Measurements from ENCODE around the gene PEX14. TPM values are rescaled to one million over a fixed set of nuclear protein-coding genes. Genes with fewer than 3 reads are reported as not detected.

Gene PEX14
- total and polyA plus RNA-seq, 9 of the 15 experiments (the other 6 are each of a cell fraction or from before 2014, with no cell fraction given) = 2.6 to 45.7 (median 22.7) TPM

DNA sequence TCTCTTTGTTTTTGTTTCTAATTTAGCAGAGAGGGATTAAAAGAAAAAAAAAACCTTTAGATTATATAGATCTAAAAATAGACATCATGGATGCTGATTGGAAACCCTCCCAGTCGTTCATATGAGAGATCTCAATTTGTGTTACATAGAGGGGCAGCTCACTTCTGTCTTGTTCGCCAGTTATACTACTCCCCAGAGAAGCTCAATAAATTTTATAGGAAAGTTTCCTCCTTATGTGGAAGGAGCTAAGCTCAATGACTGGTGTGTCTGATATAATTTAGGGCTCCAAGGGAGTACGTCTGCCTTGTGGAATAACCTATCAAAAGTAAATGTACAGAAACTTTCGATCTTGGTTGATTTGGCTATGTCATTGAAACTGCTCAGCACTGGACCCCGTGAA is 117.6 kb downstream of the PEX14 start (continued):
- TF ChIP-seq ZBTB7A (IDR thresholded peaks at IDR 0.05; ENCODE audit: borderline replicate concordance, control insufficient read depth, low read depth, low read length) (no peak), ZSCAN29 (IDR thresholded peaks at IDR 0.05) (no peak), ZEB2 (IDR thresholded peaks at IDR 0.05) (no peak), CHD4 (IDR thresholded peaks at IDR 0.05; ENCODE audit: insufficient read depth, insufficient replicate concordance, low read depth, low read length, poor library complexity, severe bottlenecking) (no peak), ERF (CRISPR knock-in tag; IDR thresholded peaks at IDR 0.05) (no peak)

DNA sequence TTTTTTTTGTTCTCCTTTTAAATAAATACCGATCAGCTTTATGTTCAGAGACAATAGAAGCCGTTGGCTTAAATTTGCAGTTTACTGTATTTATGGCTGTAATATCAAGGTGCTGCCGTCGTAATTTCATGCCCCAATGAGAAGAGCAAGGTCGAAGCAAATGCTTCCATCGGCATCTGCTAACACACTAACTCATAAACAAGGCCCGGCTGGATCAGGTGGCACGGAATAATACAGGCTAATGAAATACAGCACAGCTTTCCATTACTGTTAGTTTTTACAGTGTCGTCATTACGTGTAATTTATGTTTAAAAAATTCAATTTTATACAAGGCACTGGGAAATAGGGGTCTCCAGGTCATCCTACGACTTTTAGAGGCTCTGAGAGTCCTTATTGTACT is 119.0 kb downstream of the PEX14 start:
- no peak overlapping the region for H3K4me2 ChIP-seq (ENCODE audit: insufficient read depth, low read length)
- no peak overlapping the region for H3K9ac ChIP-seq (ENCODE audit: insufficient read depth in 1 of 2, low read depth in 2 of 2, low read length in 2 of 2)
- H2AFZ ChIP-seq (ENCODE audit: low read depth, low read length) = no peak overlapping the region
- no peaks in the 10 kb centered on the region for H3K9me3 ChIP-seq (replicated peaks; ENCODE audit: control insufficient read depth, insufficient read depth, low read depth, low read length)
- WGBS (ENCODE audit: insufficient coverage, low coverage, missing lambda C conversion rate) = 84% methylated on average over 11 of the region's 11 CpGs
- H3K27ac ChIP-seq (ENCODE audit: extremely low read depth, low read depth, low read length) = no peak overlapping the region
- DNase-seq (ENCODE audit: extremely low read depth in 1 of 4, low spot score in 3 of 4) (no peak), ATAC-seq (no peak), FAIRE-seq (no peak)
- in situ Hi-C loops (cut with MboI) = loop anchor here (10.0 kb wide), 1 partner anchor 271 kb away; no protein-coding TSS in a partner anchor
- ChIA-PET CTCF (ENCODE audit: low intra/inter-chr PET ratio) (no interaction called here), POLR2A (no interaction called here)
- no peaks in the 10 kb centered on the region for H3K27me3 ChIP-seq (ENCODE audit: control insufficient read depth in 2 of 2, insufficient read depth in 2 of 2, low read length in 2 of 2)
- no peaks in the 10 kb centered on the region for H4K20me1 ChIP-seq (replicated peaks; ENCODE audit: control insufficient read depth, insufficient read depth, low read length)
- BruUV-seq (replicated peaks) = no TSS peak
- H3K79me2 ChIP-seq (ENCODE audit: control insufficient read depth, insufficient read depth, low read length) = no peaks in the 10 kb centered on the region
- intact Hi-C loops (cut with micrococcal nuclease) = no loop called here
- H3K9me1 ChIP-seq (ENCODE audit: control insufficient read depth, insufficient read depth, low read length) = no peaks in the 10 kb centered on the region
- H3K36me3 ChIP-seq (ENCODE audit: control insufficient read depth, insufficient read depth, low read length) = peaks cover 2% of the 10 kb centered on the region; the same call in 1 of the 3 replicates
- H3K4me3 ChIP-seq = no peak overlapping the region
- H3K4me1 ChIP-seq (replicated peaks in 1 of 2; ENCODE audit: control insufficient read depth in 2 of 2, insufficient read depth in 2 of 2, low read length in 2 of 2) = no peaks in the 10 kb centered on the region
- TF ChIP-seq, protein P1, sequence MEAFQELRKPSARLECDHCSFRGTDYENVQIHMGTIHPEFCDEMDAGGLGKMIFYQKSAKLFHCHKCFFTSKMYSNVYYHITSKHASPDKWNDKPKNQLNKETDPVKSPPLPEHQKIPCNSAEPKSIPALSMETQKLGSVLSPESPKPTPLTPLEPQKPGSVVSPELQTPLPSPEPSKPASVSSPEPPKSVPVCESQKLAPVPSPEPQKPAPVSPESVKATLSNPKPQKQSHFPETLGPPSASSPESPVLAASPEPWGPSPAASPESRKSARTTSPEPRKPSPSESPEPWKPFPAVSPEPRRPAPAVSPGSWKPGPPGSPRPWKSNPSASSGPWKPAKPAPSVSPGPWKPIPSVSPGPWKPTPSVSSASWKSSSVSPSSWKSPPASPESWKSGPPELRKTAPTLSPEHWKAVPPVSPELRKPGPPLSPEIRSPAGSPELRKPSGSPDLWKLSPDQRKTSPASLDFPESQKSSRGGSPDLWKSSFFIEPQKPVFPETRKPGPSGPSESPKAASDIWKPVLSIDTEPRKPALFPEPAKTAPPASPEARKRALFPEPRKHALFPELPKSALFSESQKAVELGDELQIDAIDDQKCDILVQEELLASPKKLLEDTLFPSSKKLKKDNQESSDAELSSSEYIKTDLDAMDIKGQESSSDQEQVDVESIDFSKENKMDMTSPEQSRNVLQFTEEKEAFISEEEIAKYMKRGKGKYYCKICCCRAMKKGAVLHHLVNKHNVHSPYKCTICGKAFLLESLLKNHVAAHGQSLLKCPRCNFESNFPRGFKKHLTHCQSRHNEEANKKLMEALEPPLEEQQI (IDR thresholded peaks at IDR 0.05) = no peak
- TF ChIP-seq ZNF184 (CRISPR knock-in tag; IDR thresholded peaks at IDR 0.05) = no peak
- TF ChIP-seq KAT7 (CRISPR knock-in tag; IDR thresholded peaks at IDR 0.05; ENCODE audit: borderline replicate concordance) = no peak
- no peak for TF ChIP-seq CXXC5 (CRISPR knock-in tag; IDR thresholded peaks at IDR 0.05)
- no peak for TF ChIP-seq MTA3 (IDR thresholded peaks at IDR 0.05; ENCODE audit: borderline replicate concordance)
- no peak for TF ChIP-seq ZNF121 (CRISPR knock-in tag; conservative IDR thresholded peaks at IDR 0.05)
- TF ChIP-seq, protein P2, sequence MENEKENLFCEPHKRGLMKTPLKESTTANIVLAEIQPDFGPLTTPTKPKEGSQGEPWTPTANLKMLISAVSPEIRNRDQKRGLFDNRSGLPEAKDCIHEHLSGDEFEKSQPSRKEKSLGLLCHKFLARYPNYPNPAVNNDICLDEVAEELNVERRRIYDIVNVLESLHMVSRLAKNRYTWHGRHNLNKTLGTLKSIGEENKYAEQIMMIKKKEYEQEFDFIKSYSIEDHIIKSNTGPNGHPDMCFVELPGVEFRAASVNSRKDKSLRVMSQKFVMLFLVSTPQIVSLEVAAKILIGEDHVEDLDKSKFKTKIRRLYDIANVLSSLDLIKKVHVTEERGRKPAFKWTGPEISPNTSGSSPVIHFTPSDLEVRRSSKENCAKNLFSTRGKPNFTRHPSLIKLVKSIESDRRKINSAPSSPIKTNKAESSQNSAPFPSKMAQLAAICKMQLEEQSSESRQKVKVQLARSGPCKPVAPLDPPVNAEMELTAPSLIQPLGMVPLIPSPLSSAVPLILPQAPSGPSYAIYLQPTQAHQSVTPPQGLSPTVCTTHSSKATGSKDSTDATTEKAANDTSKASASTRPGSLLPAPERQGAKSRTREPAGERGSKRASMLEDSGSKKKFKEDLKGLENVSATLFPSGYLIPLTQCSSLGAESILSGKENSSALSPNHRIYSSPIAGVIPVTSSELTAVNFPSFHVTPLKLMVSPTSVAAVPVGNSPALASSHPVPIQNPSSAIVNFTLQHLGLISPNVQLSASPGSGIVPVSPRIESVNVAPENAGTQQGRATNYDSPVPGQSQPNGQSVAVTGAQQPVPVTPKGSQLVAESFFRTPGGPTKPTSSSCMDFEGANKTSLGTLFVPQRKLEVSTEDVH (IDR thresholded peaks at IDR 0.05; ENCODE audit: low read depth, partially characterized antibody) = no peak
- no peak for TF ChIP-seq RBFOX2 (IDR thresholded peaks at IDR 0.05; ENCODE audit: low read depth, low read length)
- TF ChIP-seq KDM5B (IDR thresholded peaks at IDR 0.05; ENCODE audit: insufficient replicate concordance, low read depth, low read length) = no peak
- TF ChIP-seq, protein P3, sequence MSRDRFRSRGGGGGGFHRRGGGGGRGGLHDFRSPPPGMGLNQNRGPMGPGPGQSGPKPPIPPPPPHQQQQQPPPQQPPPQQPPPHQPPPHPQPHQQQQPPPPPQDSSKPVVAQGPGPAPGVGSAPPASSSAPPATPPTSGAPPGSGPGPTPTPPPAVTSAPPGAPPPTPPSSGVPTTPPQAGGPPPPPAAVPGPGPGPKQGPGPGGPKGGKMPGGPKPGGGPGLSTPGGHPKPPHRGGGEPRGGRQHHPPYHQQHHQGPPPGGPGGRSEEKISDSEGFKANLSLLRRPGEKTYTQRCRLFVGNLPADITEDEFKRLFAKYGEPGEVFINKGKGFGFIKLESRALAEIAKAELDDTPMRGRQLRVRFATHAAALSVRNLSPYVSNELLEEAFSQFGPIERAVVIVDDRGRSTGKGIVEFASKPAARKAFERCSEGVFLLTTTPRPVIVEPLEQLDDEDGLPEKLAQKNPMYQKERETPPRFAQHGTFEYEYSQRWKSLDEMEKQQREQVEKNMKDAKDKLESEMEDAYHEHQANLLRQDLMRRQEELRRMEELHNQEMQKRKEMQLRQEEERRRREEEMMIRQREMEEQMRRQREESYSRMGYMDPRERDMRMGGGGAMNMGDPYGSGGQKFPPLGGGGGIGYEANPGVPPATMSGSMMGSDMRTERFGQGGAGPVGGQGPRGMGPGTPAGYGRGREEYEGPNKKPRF (IDR thresholded peaks at IDR 0.05; ENCODE audit: low read depth, low read length) = no peak
